Measurements from ENCODE around the gene AARS2.

Gene AARS2

DNA sequence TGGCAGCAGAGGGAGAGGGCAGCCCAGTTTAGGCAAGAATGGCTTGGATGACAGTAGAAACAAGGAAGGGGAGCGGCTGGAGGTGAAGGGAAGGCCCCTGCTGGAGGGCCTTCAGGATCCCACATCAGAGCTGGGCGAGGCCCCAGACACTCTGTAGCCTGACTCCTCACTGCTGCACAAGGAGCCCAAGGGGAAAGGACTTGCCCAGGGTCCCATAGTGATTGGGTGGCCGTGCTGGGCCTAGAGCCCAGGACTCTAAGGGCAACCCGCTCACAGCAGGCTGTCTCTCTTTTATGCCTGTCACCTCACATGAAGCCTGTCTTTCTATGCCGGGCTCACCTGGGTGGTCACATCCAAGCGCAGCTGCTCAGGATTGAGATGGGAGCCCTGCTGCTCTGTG is 9.3 kb downstream of the AARS2 start:
- Histone ChIP-seq H3K4me3 (ENCODE audit: control insufficient read depth in 1 of 7, extremely low read depth in 1 of 7, insufficient read depth in 4 of 7, low read depth in 2 of 7, low read length in 6 of 7) (no peak overlapping the region), H3K9me3 (ENCODE audit: control extremely low read depth in 1 of 5, control insufficient read depth in 4 of 5, insufficient read depth in 2 of 5, low read depth in 1 of 5, low read length in 4 of 5) (no peaks in the 10 kb centered on the region), H3K27ac (ENCODE audit: insufficient read depth in 1 of 2, low read depth in 1 of 2, low read length in 2 of 2, poor library complexity in 1 of 2, severe bottlenecking in 2 of 2) (no peak overlapping the region), H3K4me1 (ENCODE audit: control extremely low read depth in 1 of 4, control insufficient read depth in 4 of 4, insufficient read depth in 4 of 4, low read length in 3 of 4) (no peaks in the 10 kb centered on the region), H3K36me3 (ENCODE audit: control insufficient read depth in 4 of 4, insufficient read depth in 4 of 4, low read length in 3 of 4) (peaks cover 10 to 84% (median 64%) of the 10 kb centered on the region in 4 experiments), H3K27me3 (replicated peaks in 2 of 5; ENCODE audit: control insufficient read depth in 4 of 5, insufficient read depth in 5 of 5, low read length in 4 of 5) (peaks cover 0 to 3% (median 0%) of the 10 kb centered on the region in 5 experiments)
- DNase-seq = no peak
- WGBS (ENCODE audit: insufficient coverage) = 98% methylated on average over 6 of the region's 6 CpGs
- ChIA-PET CTCF (interaction anchor here (0.9 to 12.8 kb wide), 10 partner anchors 8 to 49 kb away, joined by 3 to 202 read pairs (median 6); partner anchors contain the start of genes AARS2, NFKBIE and TMEM151B), POLR2A (no interaction called here)

DNA sequence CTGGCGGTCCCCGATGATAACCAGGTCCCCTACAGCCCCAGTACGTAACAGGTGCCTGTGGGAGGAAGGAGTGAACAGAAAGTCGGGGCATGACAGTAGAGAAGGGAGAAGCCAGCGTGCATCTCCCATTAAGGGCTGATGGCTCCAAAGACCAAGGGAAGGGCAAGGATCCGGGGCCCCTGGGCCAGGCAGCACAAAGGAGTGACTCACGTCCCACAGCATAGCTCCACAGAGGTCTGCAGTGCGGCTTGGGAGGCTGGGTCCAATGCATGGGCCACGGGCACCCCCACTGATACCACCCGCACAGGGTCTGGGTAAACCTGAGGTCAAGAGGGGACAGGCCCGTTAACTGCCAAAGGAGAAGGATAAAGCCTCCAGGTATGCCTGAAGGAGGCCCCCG is 10.3 kb downstream of the AARS2 start:
- H3K36me3 ChIP-seq (ENCODE audit: control insufficient read depth in 4 of 4, insufficient read depth in 4 of 4, low read length in 3 of 4) = peaks cover 9 to 80% (median 62%) of the 10 kb centered on the region in 4 experiments
- peaks cover 0 to 13% (median 6%) of the 10 kb centered on the region in 5 experiments for H3K27me3 ChIP-seq (replicated peaks in 2 of 5; ENCODE audit: control insufficient read depth in 4 of 5, insufficient read depth in 5 of 5, low read length in 4 of 5)
- H3K9me3 ChIP-seq (ENCODE audit: control extremely low read depth in 1 of 5, control insufficient read depth in 4 of 5, insufficient read depth in 2 of 5, low read depth in 1 of 5, low read length in 4 of 5) = no peaks in the 10 kb centered on the region
- H3K4me3 ChIP-seq (ENCODE audit: control insufficient read depth in 1 of 7, extremely low read depth in 1 of 7, insufficient read depth in 4 of 7, low read depth in 2 of 7, low read length in 6 of 7) = no peak overlapping the region
- POLR2A ChIA-PET = no interaction called here
- WGBS (ENCODE audit: insufficient coverage) = 100% methylated on average over 9 of the region's 12 CpGs
- CTCF ChIA-PET = interaction anchor here (0.9 to 12.8 kb wide), 8 partner anchors 11 to 49 kb away, joined by 3 to 202 read pairs (median 6); partner anchors contain the start of genes AARS2, NFKBIE and TMEM151B
- DNase-seq = no peak
- no peak overlapping the region for H3K27ac ChIP-seq (ENCODE audit: insufficient read depth in 1 of 2, low read depth in 1 of 2, low read length in 2 of 2, poor library complexity in 1 of 2, severe bottlenecking in 2 of 2)
- peaks cover 0 to 2% (median under 1%) of the 10 kb centered on the region in 4 experiments for H3K4me1 ChIP-seq (ENCODE audit: control extremely low read depth in 1 of 4, control insufficient read depth in 4 of 4, insufficient read depth in 4 of 4, low read length in 3 of 4)

DNA sequence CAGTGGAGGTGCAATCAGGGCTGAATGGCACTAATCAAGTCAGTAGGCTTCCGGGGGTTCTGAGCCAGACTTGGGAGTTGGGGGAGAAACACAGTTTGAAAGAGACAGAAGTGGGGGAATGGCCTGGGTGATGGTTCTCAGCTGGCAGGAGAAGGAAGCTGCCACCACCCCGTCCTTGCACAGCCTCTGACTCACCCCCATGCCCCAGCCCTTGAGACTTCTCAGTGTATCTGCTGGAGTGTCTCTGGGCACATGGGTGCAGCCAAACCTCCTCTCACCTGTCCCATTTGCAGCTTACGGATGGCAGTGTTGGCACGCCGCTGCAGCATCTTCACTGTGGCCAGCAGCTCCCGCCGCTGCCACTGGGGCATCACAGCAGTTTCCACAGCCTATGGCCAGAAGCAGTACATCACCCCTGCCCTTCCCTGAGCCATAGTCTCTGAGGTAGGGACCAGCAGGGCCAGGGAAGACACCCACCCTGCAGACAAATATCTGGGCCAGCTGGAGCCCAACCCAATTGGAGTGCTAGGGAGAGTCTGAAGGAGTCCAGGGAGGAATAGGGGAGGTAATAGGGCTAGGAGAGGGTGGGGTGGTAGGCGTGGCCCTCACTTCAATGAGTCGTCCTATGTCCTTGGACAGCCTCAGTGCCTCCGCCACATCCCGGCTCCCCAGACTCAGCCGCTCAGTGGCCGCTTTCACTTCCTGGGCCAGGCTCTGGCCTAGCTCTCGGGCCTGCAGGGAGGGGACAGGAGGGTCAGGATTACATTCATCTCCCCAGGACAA is 11.2 kb downstream of the AARS2 start:
- CTCF ChIA-PET = interaction anchor here (0.8 to 12.8 kb wide), 6 partner anchors 9 to 31 kb away, joined by 3 to 202 read pairs (median 4); partner anchors contain the start of genes AARS2, NFKBIE and TMEM151B
- H3K27me3 ChIP-seq (replicated peaks in 2 of 5; ENCODE audit: control insufficient read depth in 4 of 5, insufficient read depth in 5 of 5, low read length in 4 of 5) = peaks cover 0 to 22% (median 9%) of the 10 kb centered on the region in 5 experiments
- no peaks in the 10 kb centered on the region for H3K9me3 ChIP-seq (ENCODE audit: control extremely low read depth in 1 of 5, control insufficient read depth in 4 of 5, insufficient read depth in 2 of 5, low read depth in 1 of 5, low read length in 4 of 5)
- peaks cover 0 to 11% (median 9%) of the 10 kb centered on the region in 4 experiments for H3K4me1 ChIP-seq (ENCODE audit: control extremely low read depth in 1 of 4, control insufficient read depth in 4 of 4, insufficient read depth in 4 of 4, low read length in 3 of 4)
- no peak for DNase-seq
- WGBS (ENCODE audit: insufficient coverage) = 100% methylated on average over 10 of the region's 14 CpGs
- no peak overlapping the region for H3K27ac ChIP-seq (ENCODE audit: insufficient read depth in 1 of 2, low read depth in 1 of 2, low read length in 2 of 2, poor library complexity in 1 of 2, severe bottlenecking in 2 of 2)
- H3K4me3 ChIP-seq (ENCODE audit: control insufficient read depth in 1 of 7, extremely low read depth in 1 of 7, insufficient read depth in 4 of 7, low read depth in 2 of 7, low read length in 6 of 7) = no peak overlapping the region
- POLR2A ChIA-PET = interaction anchor here (0.8 kb wide), 1 partner anchor 34 kb away, joined by 3 read pairs; no protein-coding TSS in a partner anchor
- H3K36me3 ChIP-seq (ENCODE audit: control insufficient read depth in 4 of 4, insufficient read depth in 4 of 4, low read length in 3 of 4) = peaks cover 9 to 71% (median 55%) of the 10 kb centered on the region in 4 experiments

DNA sequence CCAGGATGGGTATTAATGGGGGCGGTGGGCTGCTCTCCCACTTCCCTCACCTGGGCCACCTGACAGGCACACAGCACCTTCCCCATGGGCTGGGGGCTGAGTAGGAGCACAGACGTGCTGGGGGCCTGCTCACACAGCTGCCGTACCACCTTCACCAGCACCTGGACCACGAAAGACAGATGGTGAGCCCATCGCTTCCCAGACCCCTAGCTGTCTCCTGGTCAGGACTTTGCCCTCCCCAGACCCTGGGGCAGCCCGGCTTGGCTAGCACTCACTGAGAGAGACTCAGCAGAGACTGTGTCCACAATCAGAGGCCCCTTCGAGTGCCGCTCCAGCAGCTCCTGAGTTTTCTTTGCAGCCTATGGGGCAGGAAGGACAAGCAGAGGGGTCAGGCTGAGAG is 12.0 kb downstream of the AARS2 start:
- no peak for DNase-seq
- Histone ChIP-seq H3K4me3 (ENCODE audit: control insufficient read depth in 1 of 7, extremely low read depth in 1 of 7, insufficient read depth in 4 of 7, low read depth in 2 of 7, low read length in 6 of 7) (no peak overlapping the region), H3K9me3 (ENCODE audit: control extremely low read depth in 1 of 5, control insufficient read depth in 4 of 5, insufficient read depth in 2 of 5, low read depth in 1 of 5, low read length in 4 of 5) (no peaks in the 10 kb centered on the region), H3K4me1 (ENCODE audit: control extremely low read depth in 1 of 4, control insufficient read depth in 4 of 4, insufficient read depth in 4 of 4, low read length in 3 of 4) (peaks cover 0 to 12% (median 11%) of the 10 kb centered on the region in 4 experiments), H3K27me3 (replicated peaks in 2 of 5; ENCODE audit: control insufficient read depth in 4 of 5, insufficient read depth in 5 of 5, low read length in 4 of 5) (peaks cover 0 to 31% (median 17%) of the 10 kb centered on the region in 5 experiments), H3K27ac (ENCODE audit: insufficient read depth in 1 of 2, low read depth in 1 of 2, low read length in 2 of 2, poor library complexity in 1 of 2, severe bottlenecking in 2 of 2) (no peak overlapping the region), H3K36me3 (ENCODE audit: control insufficient read depth in 4 of 4, insufficient read depth in 4 of 4, low read length in 3 of 4) (peaks cover 7 to 64% (median 47%) of the 10 kb centered on the region in 4 experiments)
- POLR2A ChIA-PET = interaction anchor here (0.8 kb wide), 1 partner anchor 33 kb away, joined by 3 read pairs; no protein-coding TSS in a partner anchor
- 97% methylated on average over 5 of the region's 8 CpGs for WGBS (ENCODE audit: insufficient coverage)
- CTCF ChIA-PET = interaction anchor here (1.0 to 12.8 kb wide), 4 partner anchors 10 to 30 kb away, joined by 3 to 202 read pairs (median 4); partner anchors contain the start of genes AARS2, NFKBIE and TMEM151B

DNA sequence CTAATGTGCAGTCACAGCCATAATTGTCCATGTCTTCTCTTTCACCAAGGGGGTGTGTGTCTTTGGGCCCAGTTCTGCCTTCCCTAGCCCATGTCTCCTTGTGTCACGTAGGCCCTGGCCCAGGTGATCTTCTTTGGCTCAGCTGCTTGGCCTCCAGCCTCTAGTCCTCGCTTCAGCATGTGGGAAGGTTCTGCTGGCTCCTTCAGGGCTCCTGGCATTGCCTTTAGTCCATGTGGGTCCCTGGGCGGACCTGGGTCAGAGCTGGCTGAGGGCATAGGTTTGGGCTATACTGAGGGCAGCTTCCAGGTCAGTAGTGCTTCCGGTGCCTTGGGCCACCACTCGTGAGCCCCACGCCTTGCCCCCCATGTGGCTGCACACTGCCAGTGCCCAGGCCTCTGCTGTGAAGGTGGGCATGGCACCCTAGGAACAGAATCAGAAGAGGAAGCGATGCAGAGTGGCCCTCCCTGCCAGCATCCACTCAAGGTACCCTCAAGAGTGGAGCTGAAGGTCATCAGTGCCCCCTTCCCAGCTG is 12.8 kb downstream of the AARS2 start:
- Histone ChIP-seq H3K4me3 (ENCODE audit: control insufficient read depth in 1 of 7, extremely low read depth in 1 of 7, insufficient read depth in 4 of 7, low read depth in 2 of 7, low read length in 6 of 7) (no peak overlapping the region), H3K36me3 (ENCODE audit: control insufficient read depth in 4 of 4, insufficient read depth in 4 of 4, low read length in 3 of 4) (peaks cover 6 to 57% (median 40%) of the 10 kb centered on the region in 4 experiments), H3K27ac (ENCODE audit: insufficient read depth in 1 of 2, low read depth in 1 of 2, low read length in 2 of 2, poor library complexity in 1 of 2, severe bottlenecking in 2 of 2) (no peak overlapping the region), H3K9me3 (ENCODE audit: control extremely low read depth in 1 of 5, control insufficient read depth in 4 of 5, insufficient read depth in 2 of 5, low read depth in 1 of 5, low read length in 4 of 5) (no peaks in the 10 kb centered on the region), H3K4me1 (ENCODE audit: control extremely low read depth in 1 of 4, control insufficient read depth in 4 of 4, insufficient read depth in 4 of 4, low read length in 3 of 4) (peaks cover 0 to 12% (median 11%) of the 10 kb centered on the region in 4 experiments), H3K27me3 (replicated peaks in 2 of 5; ENCODE audit: control insufficient read depth in 4 of 5, insufficient read depth in 5 of 5, low read length in 4 of 5) (peaks cover 0 to 38% (median 23%) of the 10 kb centered on the region in 5 experiments)
- POLR2A ChIA-PET = no interaction called here
- 78% methylated on average over 6 of the region's 7 CpGs for WGBS (ENCODE audit: insufficient coverage)
- DNase-seq = no peak
- CTCF ChIA-PET = interaction anchor here (1.2 to 12.8 kb wide), 3 partner anchors 15 to 44 kb away, joined by 3 to 202 read pairs (median 7); partner anchors contain the start of genes NFKBIE, SLC35B2 and TMEM151B

DNA sequence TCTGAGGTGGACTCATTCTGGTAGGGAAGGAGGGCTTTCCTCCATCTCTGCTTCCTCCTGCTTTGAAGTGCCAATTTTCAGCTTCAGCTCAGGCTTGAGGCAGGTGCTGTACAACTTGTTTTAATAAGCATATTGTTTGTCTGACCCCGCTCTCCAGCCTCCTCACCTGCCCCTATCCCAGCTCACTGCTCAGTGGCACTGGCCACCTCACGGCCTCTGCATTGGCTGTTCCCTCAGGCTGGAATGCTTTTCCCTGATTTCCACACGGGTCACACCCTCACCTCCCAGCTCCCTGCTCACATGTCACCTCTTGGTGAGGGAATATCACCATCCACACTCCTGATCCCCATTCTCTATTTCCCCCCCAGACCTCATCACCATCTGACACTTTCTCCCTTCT is 14.3 kb downstream of the AARS2 start:
- no peak for DNase-seq
- Histone ChIP-seq H3K27me3 (replicated peaks in 2 of 5; ENCODE audit: control insufficient read depth in 4 of 5, insufficient read depth in 5 of 5, low read length in 4 of 5) (peaks cover 0 to 53% (median 29%) of the 10 kb centered on the region in 5 experiments), H3K4me1 (ENCODE audit: control extremely low read depth in 1 of 4, control insufficient read depth in 4 of 4, insufficient read depth in 4 of 4, low read length in 3 of 4) (peaks cover 0 to 12% (median 11%) of the 10 kb centered on the region in 4 experiments), H3K27ac (ENCODE audit: insufficient read depth in 1 of 2, low read depth in 1 of 2, low read length in 2 of 2, poor library complexity in 1 of 2, severe bottlenecking in 2 of 2) (no peak overlapping the region), H3K9me3 (ENCODE audit: control extremely low read depth in 1 of 5, control insufficient read depth in 4 of 5, insufficient read depth in 2 of 5, low read depth in 1 of 5, low read length in 4 of 5) (no peaks in the 10 kb centered on the region), H3K4me3 (ENCODE audit: control insufficient read depth in 1 of 7, extremely low read depth in 1 of 7, insufficient read depth in 4 of 7, low read depth in 2 of 7, low read length in 6 of 7) (no peak overlapping the region), H3K36me3 (ENCODE audit: control insufficient read depth in 4 of 4, insufficient read depth in 4 of 4, low read length in 3 of 4) (peaks cover 5 to 42% (median 30%) of the 10 kb centered on the region in 4 experiments)
- POLR2A ChIA-PET = no interaction called here
- CTCF ChIA-PET = interaction anchor here (0.6 to 12.8 kb wide), 9 partner anchors 8 to 166 kb away, joined by 3 to 202 read pairs (median 4); partner anchors contain the start of genes AARS2, NFKBIE, SLC35B2 and TMEM151B
- 100% methylated on average over 3 of the region's 3 CpGs for WGBS (ENCODE audit: insufficient coverage)

Measured in common myeloid progenitor, CD34-positive (primary cell).